NCI-H128 (cell line): ENCODE measurements around the gene CLIP2.
"Not testable (repeated sequence)": the region's sequence is repeated elsewhere in the genome, so short reads cannot be mapped to it uniquely, and the experiment has no call there.

Experiments used
- DNase-seq: peaks from one replicate; lab custom pipeline; 2025; ENCODE audit not compliant: unreplicated experiment; lab: John Stamatoyannopoulos, UW

The CLIP2 gene

GRCh38 chr7:74332373-74333176 lies 43.4 kb downstream of the CLIP2 start:
- DNase-seq = no peak

- no peak for DNase-seq
Measured at GRCh38 chr7:74334030-74334429, 44.8 kb downstream of the CLIP2 start.

- no peak for DNase-seq
Measured at GRCh38 chr7:74337926-74338325, 48.7 kb downstream of the CLIP2 start.

- no peak for DNase-seq
Measured at GRCh38 chr7:74338366-74339108, 49.3 kb downstream of the CLIP2 start.

GRCh38 chr7:74339648-74340047 lies 50.4 kb downstream of the CLIP2 start:
- not testable (repeated sequence) for DNase-seq

GRCh38 chr7:74343281-74344131 lies 54.3 kb downstream of the CLIP2 start:
- DNase-seq = no peak

- DNase-seq = no peak
Measured at GRCh38 chr7:74344132-74344496, 54.9 kb downstream of the CLIP2 start.

- DNase-seq = no peak
Measured at GRCh38 chr7:74344786-74345185, 55.6 kb downstream of the CLIP2 start.

- no peak for DNase-seq
Measured at GRCh38 chr7:74345970-74346369, 56.8 kb downstream of the CLIP2 start.

- DNase-seq = no peak
Measured at GRCh38 chr7:74349621-74350020, 60.4 kb downstream of the CLIP2 start.

- DNase-seq = no peak
Measured at GRCh38 chr7:74350751-74351150, 61.5 kb downstream of the CLIP2 start.

- no peak for DNase-seq
Measured at GRCh38 chr7:74351836-74352235, 62.6 kb downstream of the CLIP2 start.

GRCh38 chr7:74352551-74353138 lies 63.4 kb downstream of the CLIP2 start:
- DNase-seq = not testable (repeated sequence)

- no peak for DNase-seq
Measured at GRCh38 chr7:74354009-74354408, 64.8 kb downstream of the CLIP2 start.

GRCh38 chr7:74355091-74355490 lies 65.9 kb downstream of the CLIP2 start:
- DNase-seq = no peak

- no peak for DNase-seq
Measured at GRCh38 chr7:74356589-74357315, 67.5 kb downstream of the CLIP2 start.

- no peak for DNase-seq
Measured at GRCh38 chr7:74360008-74360407, 70.8 kb downstream of the CLIP2 start.

- no peak for DNase-seq
Measured at GRCh38 chr7:74362266-74362665, 73.1 kb downstream of the CLIP2 start.

GRCh38 chr7:74364061-74364460 lies 74.9 kb downstream of the CLIP2 start:
- no peak for DNase-seq

GRCh38 chr7:74365322-74366022 lies 76.3 kb downstream of the CLIP2 start:
- DNase-seq = no peak
